Nephron (organoid): ENCODE results near the gene FOXN3.

Experiments used
- H3K27ac Mint-ChIP-seq, 3 experiments: 2 replicates each; pipeline ENCODE4 v1.8.0; 2020; ENCODE audit warnings: mixed read lengths in 3 of 3, mild to moderate bottlenecking in 2 of 3, moderate library complexity in 1 of 3
- H3K27me3 Mint-ChIP-seq: 2 replicates; pipeline ENCODE4 v1.8.0; 2021; ENCODE audit warnings: low read depth, mild to moderate bottlenecking, moderate library complexity, mixed read lengths
- H3K36me3 Mint-ChIP-seq: 2 replicates; pipeline ENCODE4 v1.8.0; 2020; ENCODE audit warnings: low read depth, mixed read lengths
- H3K4me1 Mint-ChIP-seq: 2 replicates; pipeline ENCODE4 v1.8.0; 2020; ENCODE audit warnings: mixed read lengths
- H3K4me3 Mint-ChIP-seq, 3 experiments: 2 replicates each; pipeline ENCODE4 v1.8.0; 2020; ENCODE audit warnings: mild to moderate bottlenecking in 3 of 3, mixed read lengths in 3 of 3, moderate library complexity in 2 of 3
- H3K9me3 Mint-ChIP-seq: 2 replicates; pipeline ENCODE4 v1.8.0; 2020; ENCODE audit warnings: mixed read lengths
- TF ChIP-seq, protein P1 (sequence below), 3 experiments: fragments of 200-600 bp; sonication (generic); IDR thresholded peaks; one replicate each; pipeline ENCODE4 v1.5.0; 2021; ENCODE audit warnings: antibody characterized with exemption in 3 of 3; ENCODE audit not compliant: unreplicated experiment in 3 of 3

The FOXN3 gene

DNA sequence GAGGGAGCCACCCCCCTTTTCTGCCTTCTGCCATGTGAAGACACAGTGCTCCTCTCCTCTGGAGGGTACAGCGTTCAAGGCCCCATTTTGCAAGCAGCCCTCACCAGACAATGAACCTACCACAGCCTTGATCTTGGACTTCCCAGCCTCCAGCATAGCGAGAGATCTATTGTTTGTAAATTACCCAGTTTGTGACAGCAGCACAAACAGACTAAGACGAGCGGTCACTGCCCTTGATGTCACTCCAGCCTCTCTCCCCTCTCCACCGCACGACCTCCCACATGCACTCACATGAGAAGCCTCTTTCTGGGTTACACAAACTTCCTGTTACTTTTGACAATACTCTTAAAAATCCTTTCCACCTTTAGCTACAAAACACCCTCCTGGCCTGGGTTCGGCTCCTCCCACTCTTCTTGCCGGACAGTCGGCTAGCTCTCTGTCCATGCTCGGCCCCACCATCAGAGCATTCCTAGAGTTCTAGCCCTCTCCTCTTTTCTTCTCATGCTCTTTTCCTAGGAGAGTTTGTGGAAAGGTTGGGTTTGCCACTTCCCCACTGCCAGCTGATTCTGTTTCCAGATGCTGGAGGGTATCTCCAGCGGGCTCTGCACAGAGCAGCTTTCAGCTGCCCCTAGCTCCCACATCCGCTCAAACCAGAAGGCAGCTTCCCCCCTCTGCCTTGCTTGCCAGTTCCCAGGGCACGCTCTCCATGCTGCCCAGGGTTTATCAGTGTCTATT, 124.3 kb downstream of the FOXN3 start:
- Mint-ChIP-seq H3K27ac (peak overlapping the region in 2 of 3 experiments; percentile 4 to 60), H3K4me3 (no peak overlapping the region), H3K27me3 (no peaks in the 10 kb centered on the region), H3K9me3 (no peaks in the 10 kb centered on the region), H3K36me3 (peaks cover 10% of the 10 kb centered on the region), H3K4me1 (peaks cover 27% of the 10 kb centered on the region)
- TF ChIP-seq, protein P1, sequence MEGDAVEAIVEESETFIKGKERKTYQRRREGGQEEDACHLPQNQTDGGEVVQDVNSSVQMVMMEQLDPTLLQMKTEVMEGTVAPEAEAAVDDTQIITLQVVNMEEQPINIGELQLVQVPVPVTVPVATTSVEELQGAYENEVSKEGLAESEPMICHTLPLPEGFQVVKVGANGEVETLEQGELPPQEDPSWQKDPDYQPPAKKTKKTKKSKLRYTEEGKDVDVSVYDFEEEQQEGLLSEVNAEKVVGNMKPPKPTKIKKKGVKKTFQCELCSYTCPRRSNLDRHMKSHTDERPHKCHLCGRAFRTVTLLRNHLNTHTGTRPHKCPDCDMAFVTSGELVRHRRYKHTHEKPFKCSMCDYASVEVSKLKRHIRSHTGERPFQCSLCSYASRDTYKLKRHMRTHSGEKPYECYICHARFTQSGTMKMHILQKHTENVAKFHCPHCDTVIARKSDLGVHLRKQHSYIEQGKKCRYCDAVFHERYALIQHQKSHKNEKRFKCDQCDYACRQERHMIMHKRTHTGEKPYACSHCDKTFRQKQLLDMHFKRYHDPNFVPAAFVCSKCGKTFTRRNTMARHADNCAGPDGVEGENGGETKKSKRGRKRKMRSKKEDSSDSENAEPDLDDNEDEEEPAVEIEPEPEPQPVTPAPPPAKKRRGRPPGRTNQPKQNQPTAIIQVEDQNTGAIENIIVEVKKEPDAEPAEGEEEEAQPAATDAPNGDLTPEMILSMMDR (IDR thresholded peaks at IDR 0.05; ENCODE audit: unreplicated experiment in 3 of 3), result no peak

DNA sequence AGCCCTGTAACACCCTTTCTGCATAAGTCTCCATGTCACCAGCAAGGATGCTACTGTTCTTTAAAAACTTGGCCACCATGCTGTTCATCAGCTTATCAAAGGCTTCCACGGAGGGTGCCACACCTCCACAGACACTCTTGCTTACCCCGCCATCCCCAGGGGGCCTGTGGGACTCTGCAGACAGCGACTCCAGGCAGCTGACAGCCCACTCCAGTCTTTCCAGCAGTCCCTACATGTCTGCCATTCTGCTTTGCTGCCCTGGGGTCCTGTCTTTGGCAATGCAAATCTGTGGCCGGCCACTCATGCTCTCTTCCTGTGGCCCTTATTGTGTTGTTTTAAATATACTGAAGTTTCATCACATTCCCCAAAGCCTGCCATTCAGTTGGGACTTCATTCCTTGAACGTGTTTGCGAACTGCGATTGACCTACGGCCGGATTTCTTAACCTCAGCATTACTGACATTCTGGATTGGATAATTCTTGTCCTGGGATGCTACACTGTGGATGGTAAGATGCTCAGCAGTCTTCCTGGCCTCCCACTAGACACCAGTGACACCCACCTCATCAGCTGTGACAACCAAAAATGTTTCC, 125.6 kb downstream of the FOXN3 start:
- H3K27ac Mint-ChIP-seq, result no peak overlapping the region
- TF ChIP-seq, protein P1 (IDR thresholded peaks at IDR 0.05; ENCODE audit: unreplicated experiment in 3 of 3), result no peak

DNA sequence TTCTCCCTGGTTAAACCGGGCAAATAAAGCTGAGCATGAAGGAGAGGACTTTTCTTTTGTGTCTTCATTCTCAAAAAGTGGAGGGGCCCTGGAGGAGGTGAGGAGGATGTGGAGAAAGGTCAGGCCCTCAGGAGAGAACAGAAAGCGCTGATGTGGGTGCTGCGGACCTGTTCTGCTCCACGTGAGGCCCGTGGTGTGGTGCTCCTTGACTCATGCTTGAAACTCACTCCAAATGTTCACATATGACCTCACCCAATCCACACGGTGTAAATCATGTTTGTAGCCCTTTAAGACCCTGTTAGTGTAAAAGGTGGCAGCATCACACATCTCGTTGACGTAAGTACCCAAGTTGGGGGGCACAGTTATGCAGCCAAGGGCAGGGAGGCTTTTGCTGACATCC, 126.2 kb downstream of the FOXN3 start:
- H3K4me3 Mint-ChIP-seq, result no peak overlapping the region
- no peak overlapping the region for H3K27ac Mint-ChIP-seq
- no peaks in the 10 kb centered on the region for H3K9me3 Mint-ChIP-seq
- no peaks in the 10 kb centered on the region for H3K27me3 Mint-ChIP-seq
- H3K4me1 Mint-ChIP-seq, result peaks cover 27% of the 10 kb centered on the region
- TF ChIP-seq, protein P1 (IDR thresholded peaks at IDR 0.05; ENCODE audit: unreplicated experiment in 3 of 3), result no peak
- H3K36me3 Mint-ChIP-seq, result peaks cover 10% of the 10 kb centered on the region

More for the DNA sequence above, 125.6 kb downstream of the FOXN3 start:
- no peaks in the 10 kb centered on the region for H3K9me3 Mint-ChIP-seq
- H3K27me3 Mint-ChIP-seq, result no peaks in the 10 kb centered on the region
- H3K4me3 Mint-ChIP-seq, result no peak overlapping the region
- peaks cover 10% of the 10 kb centered on the region for H3K36me3 Mint-ChIP-seq
- peaks cover 27% of the 10 kb centered on the region for H3K4me1 Mint-ChIP-seq

DNA sequence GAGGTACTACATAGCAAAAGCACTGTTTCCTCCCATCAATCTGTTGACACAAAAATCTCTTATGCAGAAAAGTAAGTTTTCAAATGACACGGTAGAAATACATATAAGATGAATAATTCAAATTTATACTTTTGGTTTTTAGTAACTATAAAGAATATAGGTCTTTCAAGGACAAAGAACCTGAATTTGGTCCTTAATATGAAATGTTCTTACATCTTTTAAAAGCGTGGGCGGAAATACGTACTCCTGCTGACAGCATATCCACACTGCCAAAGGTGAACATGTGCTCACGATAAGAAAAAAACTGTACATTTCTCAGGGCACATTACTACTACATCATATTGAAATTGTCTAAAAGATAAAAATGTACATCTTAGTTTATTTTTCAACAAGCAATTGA, 127.6 kb downstream of the FOXN3 start:
- Mint-ChIP-seq H3K27ac (no peak overlapping the region), H3K9me3 (no peaks in the 10 kb centered on the region), H3K4me1 (peaks cover 20% of the 10 kb centered on the region), H3K4me3 (no peak overlapping the region), H3K27me3 (no peaks in the 10 kb centered on the region), H3K36me3 (peaks cover 10% of the 10 kb centered on the region)
- TF ChIP-seq, protein P1 (IDR thresholded peaks at IDR 0.05; ENCODE audit: unreplicated experiment in 3 of 3), result no peak

DNA sequence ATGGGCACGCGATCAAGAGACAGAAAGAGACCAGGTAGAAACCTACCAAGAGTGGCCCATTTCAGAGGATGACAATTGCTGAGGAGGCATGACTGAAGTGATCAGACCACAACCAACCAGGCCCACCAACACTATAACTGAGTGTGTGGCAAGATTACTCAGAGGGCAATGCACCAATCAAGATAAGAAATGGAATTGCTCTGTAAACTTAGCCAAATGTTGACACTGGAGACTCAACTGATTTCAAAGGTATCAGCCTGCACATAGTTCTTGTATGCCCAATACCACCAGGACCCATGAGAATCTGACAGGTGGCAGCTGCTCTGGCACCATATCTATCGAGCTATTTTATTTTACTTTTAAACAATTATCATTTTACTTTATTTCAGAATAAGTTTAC, 128.9 kb downstream of the FOXN3 start:
- no peak overlapping the region for H3K27ac Mint-ChIP-seq
- H3K27me3 Mint-ChIP-seq, result no peaks in the 10 kb centered on the region
- H3K4me3 Mint-ChIP-seq, result no peak overlapping the region
- no peaks in the 10 kb centered on the region for H3K9me3 Mint-ChIP-seq
- H3K36me3 Mint-ChIP-seq, result peaks cover 10% of the 10 kb centered on the region
- TF ChIP-seq, protein P1 (IDR thresholded peaks at IDR 0.05; ENCODE audit: unreplicated experiment in 3 of 3), result no peak
- peaks cover 6% of the 10 kb centered on the region for H3K4me1 Mint-ChIP-seq
